Measurements from ENCODE around the gene CTNS. TPM values are rescaled to one million over a fixed set of nuclear protein-coding genes. Genes with fewer than 3 reads are reported as not detected.

CTNS gene
- total RNA-seq, 1 experiment from 2014 or later: 7.9 TPM

- Histone ChIP-seq H4K20me1 (ENCODE audit: insufficient read depth) (no peaks in the 10 kb centered on the region), H3K36me3 (ENCODE audit: control insufficient read depth in 1 of 2, insufficient read depth in 2 of 2, low read length in 2 of 2) (no peaks in the 10 kb centered on the region), H3K27ac (ENCODE audit: low read depth, low read length) (peak overlapping the region; percentile 70), H3K9me2 (ENCODE audit: insufficient read depth) (no peaks in the 10 kb centered on the region), H3K27me3 (ENCODE audit: insufficient read depth, low read length) (no peaks in the 10 kb centered on the region), H3K4me3 (replicated peaks in 1 of 2; ENCODE audit: low read depth in 1 of 2, low read length in 2 of 2) (no peak overlapping the region), H3K4me2 (ENCODE audit: low read length) (peak overlapping the region; percentile 55), H3K79me2 (ENCODE audit: insufficient read depth, low read length) (no peaks in the 10 kb centered on the region), H2AFZ (ENCODE audit: low read depth, low read length, poor library complexity, severe bottlenecking) (no peak overlapping the region), H3K9me3 (ENCODE audit: control insufficient read depth in 1 of 2, insufficient read depth in 1 of 2, low read depth in 1 of 2, low read length in 2 of 2) (no peaks in the 10 kb centered on the region), H3K9ac (ENCODE audit: low read length) (peak overlapping the region; percentile 23; the same call in 1 of the 2 replicates), H3K4me1 (ENCODE audit: control insufficient read depth in 1 of 2, insufficient read depth in 2 of 2, low read length in 2 of 2) (peaks cover 12 to 16% of the 10 kb centered on the region in 2 experiments)
- BruUV-seq (replicated peaks): no TSS peak
- POLR2A ChIA-PET: interaction anchor here (1.1 kb wide), 1 partner anchor 23 kb away, joined by 4 read pairs; the partner anchor contains the start of genes CTNS and SHPK
- CTCF ChIA-PET: interaction anchor here (1.2 kb wide), 1 partner anchor 11 kb away, joined by 3 read pairs; no protein-coding TSS in a partner anchor
- ATAC-seq (no peak), DNase-seq (ENCODE audit: low read depth, low spot score) (no peak)
- no peak for TF ChIP-seq YY1 (IDR thresholded peaks at IDR 0.05; ENCODE audit: extremely low read depth, insufficient replicate concordance, low read depth, low read length)
- TF ChIP-seq JUND (IDR thresholded peaks at IDR 0.05): no peak
- no peak for TF ChIP-seq ATF3 (IDR thresholded peaks at IDR 0.05)
- TF ChIP-seq POLR2AphosphoS5 (IDR thresholded peaks at IDR 0.05; ENCODE audit: low read depth, low read length): no peak
- no peak for TF ChIP-seq SIN3A (IDR thresholded peaks at IDR 0.05; ENCODE audit: low read depth)
- TF ChIP-seq EZH2phosphoT487 (IDR thresholded peaks at IDR 0.05; ENCODE audit: borderline replicate concordance): no peak
- no peak for TF ChIP-seq POLR2A (IDR thresholded peaks at IDR 0.05; ENCODE audit: borderline replicate concordance, extremely low read depth, insufficient read depth, insufficient read length)
- TF ChIP-seq CTCF (IDR thresholded peaks at IDR 0.05 in 2 of 3, conservative IDR thresholded peaks at IDR 0.05 in 1 of 3; ENCODE audit: borderline replicate concordance in 1 of 3, insufficient read depth in 1 of 3, low read depth in 2 of 3, low read length in 2 of 3): no peak
- no peak for TF ChIP-seq EZH2 (IDR thresholded peaks at IDR 0.05)
- TF ChIP-seq EGR1 (IDR thresholded peaks at IDR 0.05; ENCODE audit: low read depth): no peak
- TF ChIP-seq ZBTB33 (IDR thresholded peaks at IDR 0.05; ENCODE audit: extremely low read depth, insufficient replicate concordance, low read length): no peak
- no peak for TF ChIP-seq SP1 (IDR thresholded peaks at IDR 0.05; ENCODE audit: low read depth)
- TF ChIP-seq ELF1 (IDR thresholded peaks at IDR 0.05; ENCODE audit: borderline replicate concordance, low read depth): no peak
- TF ChIP-seq SRF (IDR thresholded peaks at IDR 0.05; ENCODE audit: low read depth): no peak
- TF ChIP-seq CEBPB (IDR thresholded peaks at IDR 0.05; ENCODE audit: low read depth): no peak
- TF ChIP-seq TCF7L2 (IDR thresholded peaks at IDR 0.05; ENCODE audit: borderline replicate concordance, extremely low read depth, insufficient read depth, insufficient read length): no peak
- TF ChIP-seq ZFX (IDR thresholded peaks at IDR 0.05): no peak
- no peak for TF ChIP-seq CBX3 (IDR thresholded peaks at IDR 0.05; ENCODE audit: low read depth)
- no peak for TF ChIP-seq REST (IDR thresholded peaks at IDR 0.05; ENCODE audit: low read depth)
- RAD21 ChIA-PET (ENCODE audit: low non-redundant PET in 1 of 2, low total read pairs in 2 of 2, uncharacterized antibody in 2 of 2, unreplicated experiment in 2 of 2): no interaction called here
- intact Hi-C loops (cut with micrococcal nuclease): no loop called here
Observed at GRCh38 chr17:3658784-3659449, 22.4 kb downstream of the CTNS start.

Measured in HCT116 (cell line).